UCSD-AML1 (cell line): ENCODE measurements around the gene SLC16A2.
"Not testable (repeated sequence)": the region's sequence is repeated elsewhere in the genome, so short reads cannot be mapped to it uniquely, and the experiment has no call there.

ENCODE experiments used
- DNase-seq: peaks from one replicate; lab custom pipeline; 2025; ENCODE audit not compliant: unreplicated experiment; lab: John Stamatoyannopoulos, UW

Gene SLC16A2

GRCh38 chrX:74505437-74505836 lies 84.1 kb downstream of the SLC16A2 start:
- DNase-seq = no peak

- DNase-seq = no peak
Measured at GRCh38 chrX:74506317-74507115, 85.2 kb downstream of the SLC16A2 start.

GRCh38 chrX:74507191-74507590 lies 85.9 kb downstream of the SLC16A2 start:
- DNase-seq = no peak

DNA sequence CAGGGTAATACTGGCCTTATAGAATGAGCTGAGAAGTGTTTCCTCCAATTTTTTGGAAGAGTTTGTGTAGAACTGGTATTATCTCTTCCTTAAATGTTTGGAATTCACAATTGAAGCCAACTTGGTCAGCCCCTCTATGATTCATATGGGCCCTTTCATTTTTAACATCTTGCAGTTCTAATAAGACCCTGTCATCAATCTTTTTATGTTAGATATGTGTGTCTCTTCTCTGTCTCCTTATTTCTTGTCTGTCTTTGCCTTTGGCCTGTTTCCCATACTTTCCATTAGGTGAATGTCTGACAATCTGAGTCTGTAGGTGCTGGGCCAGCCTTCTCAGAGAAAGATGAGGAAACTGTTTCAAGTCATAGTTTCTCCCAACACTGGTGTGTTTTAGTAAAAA lies 88.7 kb downstream of the SLC16A2 start:
- DNase-seq = no peak

DNA sequence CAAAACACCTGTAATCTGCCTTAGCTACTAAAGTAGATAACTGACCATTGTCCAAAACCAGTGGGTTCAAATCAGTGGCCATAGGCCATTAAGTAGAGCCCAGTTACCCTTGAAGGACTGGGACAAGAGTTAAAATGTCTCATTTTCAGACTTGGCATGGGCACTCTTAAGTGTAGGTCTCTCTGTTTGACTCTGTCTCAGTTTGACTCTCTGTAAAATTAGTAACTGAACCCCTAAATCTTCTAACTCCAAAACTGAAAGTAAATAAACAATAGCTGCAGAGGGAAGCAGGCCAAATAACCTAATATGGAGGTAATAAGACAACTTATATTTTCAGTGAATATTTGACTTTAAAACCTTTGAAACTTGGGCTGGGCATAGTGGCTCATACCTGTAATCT lies 89.1 kb downstream of the SLC16A2 start:
- DNase-seq = no peak

DNA sequence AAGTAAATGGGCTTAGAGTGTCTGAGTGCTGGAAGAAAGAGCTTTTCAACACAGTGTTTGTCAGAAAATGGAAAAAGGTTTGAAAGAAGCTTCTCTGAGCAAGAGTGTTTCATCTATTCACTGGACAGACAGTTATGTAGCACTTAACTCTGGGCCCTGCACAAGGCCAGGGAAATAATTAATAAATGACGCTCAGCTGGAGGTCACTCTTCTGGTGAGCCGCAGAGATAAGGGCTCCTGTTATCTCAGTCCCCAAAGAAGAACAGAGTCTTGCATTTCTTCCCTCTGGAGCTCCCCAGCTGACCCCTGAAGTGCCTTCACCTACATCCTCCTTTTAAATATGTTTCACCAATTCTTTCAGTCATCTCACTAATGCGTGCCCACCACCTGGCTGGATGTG lies 90.4 kb downstream of the SLC16A2 start:
- DNase-seq = no peak

- no peak for DNase-seq
Measured at GRCh38 chrX:74514384-74514783, 93.1 kb downstream of the SLC16A2 start.

DNA sequence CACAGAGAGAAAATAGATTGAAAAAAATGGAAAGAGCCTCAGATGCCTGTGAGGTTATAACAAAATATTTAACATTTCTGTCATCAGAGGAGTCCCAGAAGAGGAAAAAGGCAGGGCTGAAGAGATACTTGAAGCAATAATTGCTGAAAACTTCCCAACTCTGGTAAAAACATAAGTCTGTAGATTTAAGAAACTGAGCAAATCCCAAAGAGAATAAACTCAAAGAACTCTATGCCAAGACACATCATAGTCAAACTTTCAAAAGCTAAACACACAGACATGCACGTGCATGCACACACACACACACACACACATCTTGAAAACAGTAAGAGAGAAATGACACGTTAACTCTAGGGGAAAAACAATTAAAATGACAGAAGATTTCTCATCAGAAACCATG lies 94.1 kb downstream of the SLC16A2 start:
- no peak for DNase-seq

- DNase-seq = not testable (repeated sequence)
Measured at GRCh38 chrX:74516013-74516412, 94.7 kb downstream of the SLC16A2 start.

DNA sequence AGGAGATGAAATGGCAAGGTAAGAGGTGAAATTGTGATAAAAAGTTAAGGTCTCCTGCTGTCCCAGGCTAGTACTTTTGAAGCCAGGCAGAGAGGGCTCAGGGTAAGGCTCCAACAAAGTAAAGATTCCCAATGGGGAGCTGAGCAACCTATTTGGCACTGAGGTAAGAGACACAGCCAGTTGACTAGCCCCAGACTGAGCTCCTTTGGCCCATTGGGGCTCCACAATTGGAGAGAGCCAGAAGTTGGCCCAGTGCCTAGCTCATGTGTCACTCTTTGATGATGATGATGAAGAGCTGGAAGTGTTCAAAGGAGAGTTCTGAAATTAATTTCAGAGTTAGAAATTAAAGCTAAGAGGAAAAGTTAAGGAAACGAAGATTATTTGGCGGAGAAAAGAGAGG lies 98.6 kb downstream of the SLC16A2 start:
- DNase-seq = no peak

DNA sequence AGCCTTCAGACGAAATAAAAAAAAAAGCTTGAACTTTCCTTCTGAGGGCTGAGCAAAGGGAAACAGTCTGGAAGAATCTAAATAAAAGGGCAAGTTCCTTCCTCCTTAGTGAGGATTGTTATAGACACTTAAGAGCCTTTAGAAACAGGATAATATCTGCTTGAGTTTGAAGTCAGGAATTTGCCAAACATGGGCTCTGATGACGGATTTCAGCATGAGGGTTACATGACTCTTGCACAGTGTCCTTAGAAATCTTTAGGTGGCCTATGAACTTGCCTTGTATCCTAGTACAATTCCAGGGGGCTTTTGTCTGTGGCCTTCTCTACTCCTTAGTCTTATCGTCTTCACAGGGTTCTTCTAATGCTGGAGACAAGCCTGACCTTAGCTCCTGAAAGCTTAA lies 99.0 kb downstream of the SLC16A2 start:
- DNase-seq = no peak

DNA sequence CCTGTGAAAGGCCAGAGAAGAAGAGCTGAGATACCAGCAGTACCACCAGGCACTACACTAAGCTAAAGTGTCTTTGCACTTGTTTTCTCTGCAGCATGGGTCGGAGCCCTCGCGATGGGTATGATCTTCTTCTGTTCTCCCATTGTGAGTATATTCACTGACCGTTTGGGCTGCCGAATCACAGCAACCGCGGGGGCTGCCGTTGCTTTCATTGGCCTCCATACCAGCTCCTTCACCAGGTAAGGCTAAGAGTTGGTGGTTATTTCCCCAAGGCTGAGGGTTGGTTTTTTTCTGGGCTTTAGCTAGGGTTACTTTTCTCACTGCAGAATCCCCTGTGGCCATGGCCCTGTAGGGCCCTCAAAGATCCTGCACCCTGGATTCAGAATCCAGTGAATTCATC lies 99.6 kb downstream of the SLC16A2 start:
- DNase-seq = no peak

- no peak for DNase-seq
Measured at GRCh38 chrX:74521961-74522751, 100.9 kb downstream of the SLC16A2 start.

DNA sequence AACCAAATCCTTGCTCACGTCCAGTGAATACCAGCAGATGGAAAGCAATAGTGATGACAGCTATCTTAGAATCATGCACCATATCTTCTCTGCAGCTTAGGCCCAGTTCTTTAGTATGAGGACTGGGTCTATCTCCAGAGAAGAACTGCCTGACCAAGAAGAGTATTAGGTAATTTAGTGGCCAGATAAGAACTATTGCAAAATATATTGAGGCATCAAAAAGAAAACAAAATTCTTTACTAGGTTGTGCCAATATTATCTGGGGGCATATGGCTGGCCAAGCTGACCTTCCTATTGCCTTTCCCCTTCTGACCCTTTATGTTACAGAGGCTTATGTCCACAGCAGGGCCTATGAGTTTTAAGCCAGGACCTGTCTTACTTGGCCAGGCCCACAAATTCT lies 101.9 kb downstream of the SLC16A2 start:
- no peak for DNase-seq

DNA sequence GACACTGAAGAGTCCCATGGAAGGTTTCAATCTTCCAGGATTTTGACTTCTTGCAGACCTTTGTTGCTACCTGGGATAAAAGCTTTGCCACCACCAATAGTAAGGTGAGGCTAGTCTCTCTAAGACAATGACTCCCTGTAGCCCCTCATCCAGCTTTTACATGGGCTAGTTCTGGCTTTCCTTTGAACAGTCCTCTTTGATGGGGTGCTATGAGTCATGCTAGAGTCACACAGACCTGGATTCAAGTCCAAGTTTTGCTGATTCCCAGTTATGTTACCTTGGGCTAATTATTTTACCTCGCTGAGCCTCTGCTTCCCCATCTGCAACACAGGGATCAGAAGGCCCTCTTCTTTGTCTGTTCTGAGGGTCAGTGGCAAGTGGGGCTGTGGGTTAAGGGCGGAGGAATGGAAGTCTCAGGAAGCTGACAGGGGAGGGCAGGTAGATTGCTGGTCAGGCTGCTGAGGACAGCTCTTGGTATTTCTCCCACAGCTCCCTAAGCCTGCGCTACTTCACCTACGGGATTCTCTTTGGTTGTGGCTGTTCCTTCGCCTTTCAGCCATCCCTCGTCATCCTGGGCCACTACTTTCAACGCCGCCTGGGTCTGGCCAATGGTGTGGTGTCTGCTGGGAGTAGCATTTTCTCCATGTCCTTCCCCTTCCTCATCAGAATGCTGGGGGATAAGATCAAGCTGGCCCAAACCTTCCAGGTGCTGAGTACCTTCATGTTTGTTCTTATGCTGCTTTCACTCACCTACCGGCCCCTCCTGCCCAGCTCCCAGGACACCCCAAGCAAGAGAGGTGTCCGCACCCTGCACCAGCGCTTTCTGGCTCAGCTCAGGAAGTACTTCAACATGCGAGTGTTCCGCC lies 102.8 kb downstream of the SLC16A2 start:
- DNase-seq = no peak

GRCh38 chrX:74525116-74525515 lies 103.8 kb downstream of the SLC16A2 start:
- DNase-seq = no peak

GRCh38 chrX:74526764-74527163 lies 105.5 kb downstream of the SLC16A2 start:
- DNase-seq = no peak

DNA sequence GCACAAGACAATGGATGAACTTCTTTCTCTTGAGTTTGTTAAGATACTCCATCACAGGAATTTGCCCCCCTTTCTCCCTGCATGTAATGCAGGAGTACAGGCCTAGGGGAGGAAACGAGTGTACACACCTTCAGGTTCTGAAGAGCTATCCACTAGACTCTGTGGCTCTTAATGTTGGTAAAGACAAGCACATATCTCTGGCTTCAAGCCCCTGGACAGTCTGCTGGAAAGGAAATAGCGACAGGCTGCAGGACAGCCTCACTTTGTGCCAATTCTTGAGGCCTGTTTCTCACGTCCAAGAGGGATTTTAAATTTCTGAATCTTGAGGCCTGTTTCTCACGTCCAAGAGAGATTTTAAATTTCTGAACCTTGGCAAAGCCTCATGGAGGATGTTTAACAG lies 106.1 kb downstream of the SLC16A2 start:
- no peak for DNase-seq

DNA sequence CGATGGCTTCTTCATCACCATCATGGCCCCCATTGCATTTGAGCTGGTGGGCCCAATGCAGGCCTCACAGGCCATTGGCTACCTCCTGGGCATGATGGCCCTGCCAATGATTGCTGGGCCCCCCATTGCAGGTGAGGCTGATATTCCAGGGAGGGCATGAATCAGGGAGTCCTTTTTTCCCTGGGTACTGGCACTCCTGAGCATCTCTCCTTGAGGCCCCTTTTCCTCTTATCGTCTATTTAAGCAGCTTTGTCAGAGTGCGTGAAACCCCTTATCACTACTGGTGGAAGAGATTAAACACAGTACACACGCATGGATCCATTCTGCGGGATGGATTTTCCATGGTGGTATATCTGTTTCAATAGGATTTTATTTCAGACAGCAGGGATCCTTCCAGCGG lies 108.0 kb downstream of the SLC16A2 start:
- no peak for DNase-seq

- DNase-seq = no peak
Measured at GRCh38 chrX:74531081-74531480, 109.8 kb downstream of the SLC16A2 start.

DNA sequence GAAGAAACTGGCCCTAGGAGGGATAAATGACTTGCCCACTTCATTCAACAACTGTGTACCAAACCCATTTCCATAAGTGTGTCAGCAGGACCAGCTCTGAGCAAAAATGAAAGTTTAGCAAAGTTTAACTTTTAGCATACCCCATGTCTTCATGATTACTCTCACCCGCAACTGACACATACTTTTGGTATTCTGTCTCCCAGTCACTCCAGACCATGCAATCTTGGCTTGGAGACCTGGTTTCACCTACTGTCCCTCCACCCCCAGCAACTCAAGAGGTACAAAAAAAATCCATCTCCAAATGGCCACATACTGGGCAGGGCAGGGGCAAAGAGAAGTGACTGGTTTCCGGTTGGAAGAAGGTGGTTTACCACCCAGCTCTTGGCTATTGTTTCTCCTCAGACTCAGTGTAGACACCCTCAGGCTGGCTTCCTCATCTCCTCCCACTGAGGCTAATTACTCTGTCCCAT lies 113.3 kb downstream of the SLC16A2 start:
- peak; percentile 30 for DNase-seq

DNA sequence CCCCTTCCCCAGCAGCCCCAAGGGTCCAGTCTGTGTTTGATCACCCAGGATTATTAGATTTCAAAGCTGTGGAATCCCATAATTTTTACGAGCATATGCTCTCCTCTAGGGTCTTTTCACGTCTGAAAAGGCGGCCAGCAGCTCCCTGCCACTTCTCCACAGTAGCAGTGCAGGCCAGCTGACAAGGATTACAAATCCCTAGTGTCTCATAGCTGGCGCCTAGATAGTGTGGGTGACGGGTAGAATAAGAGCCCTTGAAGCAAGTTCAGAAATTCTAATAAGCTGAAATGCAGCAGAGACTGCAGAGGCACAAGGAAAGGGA lies 113.8 kb downstream of the SLC16A2 start:
- DNase-seq = no peak
